IPS-NIHi7 (cell line): Measurements from ENCODE around the gene INIP.

Source experiments
- DNase-seq: peaks from one replicate; pipeline ENCODE4 v3.0.0; 2012; ENCODE audit warnings: mixed read lengths; ENCODE audit errors: extremely low spot score

INIP gene, protein sequence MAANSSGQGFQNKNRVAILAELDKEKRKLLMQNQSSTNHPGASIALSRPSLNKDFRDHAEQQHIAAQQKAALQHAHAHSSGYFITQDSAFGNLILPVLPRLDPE

DNA sequence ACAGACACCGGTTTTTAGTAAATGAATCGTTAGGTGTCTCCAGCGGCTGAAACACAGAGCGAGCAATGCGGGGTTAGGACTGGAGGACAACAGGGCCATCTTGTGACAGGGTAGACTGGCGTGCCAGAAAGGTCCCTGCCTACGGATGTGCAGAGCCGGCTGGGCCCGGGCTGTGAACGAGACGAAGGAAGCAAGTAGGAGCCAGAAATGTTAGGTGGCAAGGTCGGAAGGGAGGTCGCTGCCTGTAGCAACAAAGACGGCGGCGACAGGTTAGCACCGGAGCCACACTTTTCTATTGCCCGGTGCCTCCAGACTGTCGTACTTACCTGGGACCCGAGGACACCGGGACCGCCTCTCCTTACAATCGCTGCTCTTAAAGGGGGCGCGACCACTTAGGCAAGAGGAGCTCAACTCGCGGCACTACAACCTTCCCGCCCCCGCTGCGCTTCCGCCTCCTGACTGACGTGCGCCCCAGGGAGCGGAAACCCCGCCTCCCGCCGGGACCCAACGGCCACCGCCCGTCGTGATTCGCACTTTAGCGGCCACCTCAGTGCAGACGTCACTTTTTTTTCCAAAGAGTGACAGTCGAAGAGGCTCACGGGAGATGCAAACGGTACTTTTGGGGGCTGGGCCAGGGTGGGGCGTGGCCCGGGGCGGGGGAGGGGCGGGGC, at the start of gene INIP:
Gene INIP (minus strand): TSS at position 457 of the 671 bp plus-strand sequence. CDS start 1,632 bp downstream, outside the sequence.
- peak; percentile 96 for DNase-seq

DNA sequence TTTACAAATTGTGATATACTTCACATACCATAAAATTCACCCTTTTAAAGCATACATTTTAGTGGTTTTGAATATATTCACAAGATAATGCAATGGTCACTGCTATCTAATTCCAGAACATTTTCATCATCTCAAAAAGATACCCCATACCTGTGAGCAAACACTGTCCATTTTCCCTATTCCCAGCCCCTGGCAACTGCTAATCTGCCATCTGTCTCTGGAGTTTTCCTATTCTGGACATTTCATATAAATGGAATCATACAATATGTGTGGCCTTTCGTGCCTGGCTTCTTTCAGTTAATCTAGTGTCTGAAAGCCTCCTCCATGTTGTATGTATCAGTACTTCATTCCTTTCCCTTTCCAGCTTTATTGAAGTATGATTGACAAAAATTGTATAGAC, 47.4 kb upstream of the INIP start:
- no peak for DNase-seq

DNA sequence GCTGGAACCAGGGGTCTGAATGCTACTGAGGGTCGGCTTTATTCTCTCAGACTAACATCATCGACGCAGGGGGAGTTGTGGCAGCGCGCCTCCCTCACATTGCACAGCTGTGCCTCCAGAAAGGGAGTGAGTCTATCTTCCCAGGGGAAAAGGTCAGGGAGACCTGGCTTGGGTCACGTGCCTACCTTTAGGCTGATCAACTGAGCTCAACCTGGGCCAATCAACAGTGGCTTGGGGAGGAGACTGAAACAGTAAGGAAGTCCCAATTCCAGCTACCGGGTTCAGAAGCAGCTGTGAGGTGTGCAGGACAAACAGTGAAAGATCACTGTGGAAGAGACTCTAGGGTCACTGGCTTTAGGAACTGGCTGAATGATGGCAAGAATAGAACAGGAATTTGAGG, 46.9 kb upstream of the INIP start:
- DNase-seq, result no peak

DNA sequence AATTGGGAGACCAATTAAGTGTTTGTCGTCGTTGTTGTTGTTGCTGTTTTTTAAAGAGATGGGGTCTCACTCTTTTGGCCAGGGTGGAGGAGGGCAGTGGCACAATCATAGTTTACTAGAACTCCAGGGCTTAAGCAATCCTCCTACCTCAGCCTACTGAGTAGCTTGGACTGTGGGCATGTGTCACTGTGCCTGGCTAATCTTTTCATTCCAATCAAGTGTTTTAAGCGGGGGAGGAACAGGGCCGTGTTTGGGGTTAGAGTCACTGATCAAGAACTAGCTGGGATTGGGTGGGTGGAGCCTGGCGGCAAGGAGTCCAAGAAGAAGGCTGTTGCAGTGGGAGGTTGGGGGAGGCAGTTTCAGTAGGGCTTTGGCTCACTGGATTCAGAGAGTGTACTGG, 46.4 kb upstream of the INIP start:
- DNase-seq, result no peak

DNA sequence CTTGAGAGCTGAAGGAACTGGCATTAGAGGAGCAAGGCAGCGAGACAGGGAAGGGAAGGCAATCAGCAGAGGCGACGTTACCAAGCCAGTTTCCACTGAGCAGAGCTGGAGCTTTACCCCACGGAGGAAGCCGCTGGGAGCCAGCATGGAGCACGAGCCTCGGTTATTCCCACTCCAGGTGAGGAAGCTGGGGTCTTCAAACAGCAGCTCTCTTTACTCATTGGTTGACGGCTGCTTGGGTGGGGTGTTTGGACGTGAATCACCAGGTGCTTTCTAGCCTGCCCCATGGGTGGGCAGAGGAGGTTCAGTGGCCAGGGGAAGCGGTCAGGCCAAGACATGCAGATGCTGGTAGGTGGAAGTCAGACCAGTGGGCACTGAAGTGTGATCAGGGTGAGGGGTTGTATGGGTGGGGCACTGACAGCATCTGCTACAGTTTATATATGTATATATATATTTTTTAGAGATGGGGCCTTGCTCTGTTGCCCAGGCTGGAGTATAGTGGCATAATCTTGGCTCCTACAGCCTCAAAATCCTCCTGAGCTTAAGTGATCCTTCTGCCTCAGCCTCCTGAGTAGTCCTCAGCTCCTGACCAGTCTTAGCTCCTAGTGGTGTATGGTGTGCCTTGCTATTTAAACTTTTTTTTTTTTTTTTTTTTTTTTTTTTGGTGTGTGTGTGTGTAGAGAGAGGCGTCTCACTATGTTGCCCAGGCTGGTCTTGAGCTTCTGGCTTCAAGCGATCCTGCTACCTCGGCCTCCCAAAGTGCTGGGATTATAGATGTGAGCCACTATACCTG, 45.0 kb upstream of the INIP start:
- DNase-seq, result no peak

DNA sequence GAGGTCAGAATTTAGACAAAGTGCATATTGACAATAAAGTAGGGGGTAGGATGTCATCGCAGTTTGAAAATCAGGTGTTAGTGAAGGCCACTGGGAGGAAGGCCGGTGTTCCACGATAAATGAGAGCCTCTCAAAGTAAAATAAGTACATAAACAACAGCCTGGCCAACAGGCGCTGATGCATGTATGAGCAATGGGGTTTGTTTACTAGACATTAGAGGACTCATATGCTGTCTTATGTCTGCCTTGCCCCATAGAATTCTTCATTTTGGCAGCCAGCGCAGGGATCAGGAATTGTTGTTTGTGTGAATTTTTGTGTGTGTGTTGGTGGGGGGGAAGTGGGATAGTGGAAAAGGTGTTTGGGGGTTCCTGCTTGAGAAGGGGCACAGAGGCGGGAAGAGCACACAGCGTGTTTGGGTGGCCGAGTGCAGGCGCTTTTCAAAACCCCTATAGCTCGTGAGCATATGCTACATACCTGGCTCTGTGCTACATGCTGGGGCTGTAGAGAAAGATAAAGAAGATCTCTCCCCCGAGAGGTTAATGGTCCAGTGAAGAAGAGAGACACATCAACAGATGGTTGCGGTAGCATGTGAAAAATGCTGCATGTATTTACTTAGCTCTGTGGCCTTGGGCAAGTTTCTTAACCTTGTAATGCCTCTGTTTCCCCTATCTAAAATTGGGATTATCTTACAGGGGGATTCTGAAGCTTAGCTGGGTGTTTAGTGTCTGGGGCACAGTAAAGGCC, 44.2 kb upstream of the INIP start:
- no peak for DNase-seq

DNA sequence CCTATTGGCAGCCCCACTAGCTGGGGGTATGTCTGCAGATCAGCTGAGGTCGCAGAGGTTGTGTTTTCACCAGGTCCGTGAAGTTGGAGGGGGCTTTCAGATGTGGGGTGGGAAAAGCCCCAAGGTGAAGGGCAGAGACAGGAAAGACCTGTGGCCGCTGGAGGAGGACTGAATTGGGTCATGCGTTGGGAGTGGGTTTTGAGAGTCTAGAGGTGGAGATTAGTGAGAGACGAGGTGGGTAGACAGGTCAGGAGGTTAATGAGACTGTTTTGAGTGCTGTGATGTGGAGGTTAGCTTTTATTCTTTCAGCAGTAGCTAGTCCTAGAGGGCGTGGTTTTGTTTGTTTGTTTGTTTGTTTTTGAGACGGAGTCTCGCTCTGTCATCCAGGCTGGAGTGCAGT, 42.9 kb upstream of the INIP start:
- DNase-seq, result no peak

DNA sequence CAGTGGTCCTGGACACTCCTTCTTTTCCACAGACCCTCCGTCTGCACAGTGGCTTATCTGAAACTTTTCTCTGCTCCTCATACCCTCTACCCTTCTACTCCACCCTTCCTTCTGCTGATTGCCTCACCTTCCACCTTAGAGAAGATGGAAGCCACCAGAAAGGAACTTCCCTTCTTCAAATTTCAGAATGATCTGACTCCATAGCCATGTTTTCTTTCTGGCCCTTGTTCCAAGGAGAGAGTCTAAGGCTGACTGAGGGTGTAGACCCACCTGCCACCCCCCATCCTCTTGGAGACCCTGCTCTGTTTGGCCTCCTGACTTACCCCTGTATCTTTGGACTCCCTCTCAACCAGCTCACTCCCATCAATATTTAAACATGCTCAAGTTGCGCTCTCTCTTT, 40.0 kb upstream of the INIP start:
- DNase-seq, result no peak

DNA sequence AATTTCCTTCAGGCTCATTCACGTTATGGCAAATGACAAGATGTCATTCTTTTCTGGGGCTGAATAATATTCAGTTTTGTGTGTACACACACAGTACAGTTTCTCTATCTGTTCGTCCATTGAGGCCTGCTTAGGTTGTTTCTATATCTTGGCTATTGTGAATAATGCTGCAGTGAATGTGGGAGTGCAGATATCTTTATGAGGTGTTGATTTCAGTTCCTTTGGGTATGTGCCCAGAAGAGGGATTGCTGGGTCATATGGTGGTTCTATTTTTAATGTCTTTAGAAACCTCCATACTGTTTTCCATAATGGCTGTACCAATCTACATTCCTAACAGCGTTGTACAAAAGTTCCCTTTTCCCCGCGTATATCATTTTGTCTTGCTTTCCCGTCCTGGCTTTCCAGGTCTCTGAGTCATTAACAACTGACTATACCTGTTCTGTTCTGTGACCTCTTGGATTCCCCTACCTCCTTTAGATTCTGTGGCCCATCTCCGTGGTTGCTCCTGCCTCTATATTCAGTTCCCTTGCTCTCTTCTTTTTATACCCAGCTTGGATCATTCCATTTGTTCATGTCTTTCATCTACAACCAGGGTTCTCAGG, 39.5 kb upstream of the INIP start:
- no peak for DNase-seq

DNA sequence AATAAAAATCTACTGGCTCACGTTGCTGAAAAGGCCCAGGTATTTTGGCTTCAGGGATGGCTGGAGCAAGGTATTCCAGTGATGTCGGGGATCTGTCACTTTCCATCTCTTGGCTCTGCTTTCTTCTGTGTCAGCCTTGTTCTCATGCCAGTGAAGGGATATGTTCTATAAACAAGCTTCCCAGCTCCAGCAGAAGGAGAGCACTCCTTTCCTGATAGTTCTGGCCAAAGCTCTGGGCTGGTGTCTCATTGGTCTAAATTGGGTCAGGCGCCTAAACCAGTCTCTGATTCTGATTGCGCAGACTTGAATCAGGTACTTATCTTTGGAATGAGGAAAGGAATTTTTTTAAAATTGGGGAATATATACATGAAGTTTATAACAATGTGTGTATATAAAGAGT, 37.8 kb upstream of the INIP start:
- DNase-seq, result no peak

DNA sequence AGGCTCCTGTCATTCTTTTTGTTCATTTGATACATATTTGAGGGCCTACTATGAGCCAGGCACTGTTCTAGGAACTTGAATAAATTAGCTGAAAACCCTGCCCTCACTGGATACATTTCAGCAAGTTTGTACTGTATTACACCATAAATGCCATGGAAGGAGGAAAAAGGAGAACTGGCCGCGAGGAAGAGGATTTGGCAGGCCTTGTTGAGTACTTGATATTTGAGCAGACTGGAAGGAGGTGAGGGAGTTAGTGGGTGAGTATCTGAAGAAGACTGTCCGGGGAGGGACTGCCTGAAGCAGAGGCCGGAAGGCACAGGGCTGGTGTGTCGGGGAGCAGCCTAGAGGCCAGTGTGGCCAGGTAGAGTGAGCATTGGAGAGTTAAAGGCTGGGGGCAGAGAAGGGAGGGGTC, 37.1 kb upstream of the INIP start:
- DNase-seq, result no peak

DNA sequence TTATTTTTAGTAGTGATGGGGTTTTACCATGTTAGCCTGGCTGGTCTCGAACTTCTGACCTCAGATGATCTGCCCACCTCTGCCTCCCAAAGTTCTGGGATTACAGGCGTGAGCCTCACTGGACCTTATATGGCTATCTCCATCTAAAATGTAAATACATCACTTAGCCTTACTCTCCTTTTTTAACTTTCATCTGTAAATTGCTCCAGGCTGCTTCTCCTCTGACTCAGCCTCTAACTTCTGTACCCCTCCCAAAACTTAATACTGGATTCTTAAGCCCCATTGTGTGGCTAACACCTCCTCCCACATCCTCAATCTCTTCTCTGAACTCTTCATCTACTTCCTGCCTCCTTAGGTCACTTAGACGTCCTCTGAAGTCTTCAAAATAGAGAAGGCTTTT, 36.7 kb upstream of the INIP start:
- DNase-seq, result peak; percentile 57

DNA sequence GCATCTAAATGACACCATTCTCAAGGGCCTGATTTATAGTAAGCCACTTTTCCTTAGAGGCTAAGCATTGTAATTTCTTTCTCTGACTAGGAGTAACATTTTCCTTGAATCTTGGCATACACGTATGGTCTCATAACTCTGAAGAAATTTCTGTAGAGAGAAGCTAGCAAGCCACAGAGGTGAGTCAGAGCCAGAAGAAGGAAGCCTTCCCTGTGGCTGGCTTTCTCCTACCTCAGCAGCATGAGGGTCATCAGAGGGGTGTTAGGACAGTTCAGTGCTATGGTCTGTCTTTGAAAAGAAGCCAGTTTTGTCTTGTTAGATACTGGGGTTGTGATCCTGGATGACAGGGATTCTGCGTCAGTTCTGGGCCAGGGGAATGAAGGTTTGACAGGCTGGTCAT, 35.8 kb upstream of the INIP start:
- DNase-seq, result no peak

DNA sequence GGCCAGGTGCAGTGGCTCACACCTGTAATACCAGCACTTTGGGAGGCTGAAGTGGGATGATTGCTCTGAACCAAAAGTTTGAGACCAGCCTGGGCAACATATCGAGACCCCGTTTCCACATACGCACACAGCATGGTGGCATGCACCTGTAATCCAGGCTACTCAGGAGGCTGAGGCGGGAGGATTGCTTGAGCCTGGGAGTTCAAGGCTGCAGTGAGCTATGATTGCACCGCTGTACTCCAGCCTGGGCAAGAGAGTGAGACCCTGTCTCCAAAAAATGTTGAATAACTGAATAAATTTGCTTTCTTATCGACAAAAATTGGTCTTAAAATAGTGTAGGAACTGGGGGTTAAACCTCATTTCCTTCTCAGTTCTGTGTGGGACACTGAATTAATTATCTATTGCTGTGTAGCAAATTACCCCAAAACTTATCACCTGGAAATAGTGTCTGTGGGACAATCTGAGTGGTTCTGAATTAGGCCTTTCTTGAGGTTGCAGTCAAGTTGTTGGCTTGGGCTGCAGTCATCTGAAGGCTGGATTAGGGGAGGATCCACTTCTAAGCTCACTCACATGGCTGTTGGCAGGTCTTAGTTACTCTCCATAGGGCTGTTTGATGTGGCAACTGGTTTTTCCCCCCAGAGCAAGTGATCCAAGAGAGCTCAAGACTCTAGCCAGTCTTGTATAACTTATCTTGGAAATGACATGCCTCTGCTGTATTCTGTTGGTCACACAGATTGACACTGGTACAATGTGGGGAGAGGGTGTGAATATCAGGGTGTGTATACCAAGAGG, 34.6 kb upstream of the INIP start:
- no peak for DNase-seq

DNA sequence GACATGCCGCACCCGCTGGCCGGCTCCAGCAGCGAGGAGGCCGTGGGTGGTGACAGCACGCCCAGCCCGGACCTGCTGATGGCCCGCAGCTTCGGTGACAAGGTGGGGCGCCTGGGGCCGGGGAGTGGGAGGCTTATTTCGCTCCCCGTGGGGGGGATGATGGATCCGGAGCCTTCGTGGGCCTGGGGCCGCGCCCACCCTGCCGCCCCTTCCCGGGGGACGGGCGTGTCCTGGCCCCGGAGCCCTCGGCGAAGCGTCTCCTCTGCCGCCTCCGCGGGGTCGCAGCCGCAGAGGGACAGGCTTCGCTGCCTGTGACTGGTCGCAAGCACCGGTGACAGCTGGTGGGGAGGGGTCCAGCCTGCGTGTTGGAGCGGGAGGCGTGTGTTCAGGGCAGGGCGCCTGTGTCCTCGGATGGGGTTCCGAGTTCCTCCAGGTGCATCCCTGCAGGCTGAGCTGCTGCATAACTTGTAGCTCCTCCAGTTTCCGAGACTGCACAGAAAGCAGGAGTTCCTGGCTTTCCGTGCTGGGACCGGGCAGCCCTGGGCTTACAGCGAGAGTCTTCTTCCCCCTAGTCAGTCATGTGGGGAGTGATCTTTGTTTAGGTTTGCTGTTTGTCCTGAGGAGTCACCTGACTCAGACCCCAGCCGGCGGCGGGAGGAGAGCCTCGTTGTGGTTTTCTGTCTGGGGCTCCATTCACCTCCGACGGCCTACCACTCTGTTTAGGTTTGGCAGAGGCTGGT, 33.3 kb upstream of the INIP start:
- DNase-seq, result peak; percentile 80

DNA sequence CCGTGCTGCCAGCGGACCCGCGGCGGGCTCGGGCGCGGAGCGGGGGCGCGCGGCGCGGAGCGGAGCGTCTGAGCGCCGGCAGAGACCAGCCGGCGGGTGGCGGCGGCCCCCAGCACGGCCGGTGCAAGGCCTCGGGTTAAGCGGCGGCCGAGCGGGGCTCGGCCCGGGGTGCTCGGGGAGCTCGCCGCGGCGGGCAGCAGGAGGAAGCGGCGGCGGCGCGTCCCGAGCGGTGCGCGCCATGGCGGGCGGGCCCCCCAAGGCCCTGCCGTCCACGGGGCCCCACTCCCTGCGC, 32.8 kb upstream of the INIP start:
- DNase-seq, result no peak

DNA sequence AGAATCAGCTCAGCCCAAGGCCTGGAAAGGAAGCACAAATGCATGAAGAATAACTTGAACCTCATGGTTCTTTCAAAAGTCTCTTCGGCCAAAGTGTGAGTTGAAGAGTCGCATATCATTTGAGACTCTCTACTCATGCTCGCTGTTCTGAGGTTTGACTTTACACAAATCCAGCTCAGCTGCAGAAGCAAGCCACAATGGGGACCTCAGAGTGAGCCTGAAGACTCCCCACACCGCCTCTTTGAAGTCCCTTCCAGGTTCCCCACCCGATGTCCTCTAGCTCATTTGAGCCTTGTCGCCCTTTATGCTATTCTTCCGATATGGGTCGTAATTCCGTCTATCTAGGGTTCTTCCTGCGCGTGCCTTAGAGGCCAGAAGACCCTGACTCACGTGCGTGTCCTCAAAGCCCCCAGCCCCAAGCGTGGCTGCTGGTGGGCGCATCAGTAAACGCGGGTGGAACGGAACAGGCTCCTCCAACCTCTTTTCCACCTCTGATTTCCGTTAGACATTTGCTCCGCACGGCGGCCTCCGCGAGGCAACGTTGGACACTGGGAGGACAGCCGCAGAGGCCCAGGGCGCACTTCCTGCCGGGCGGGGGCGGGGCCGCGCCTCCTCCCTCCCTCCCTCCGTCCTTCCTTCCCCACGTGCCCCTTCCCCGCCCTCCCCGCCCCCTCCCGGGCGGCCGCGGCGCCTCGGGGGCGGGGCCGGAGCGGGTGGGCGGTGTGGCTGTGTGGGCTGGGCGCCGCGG, 32.3 kb upstream of the INIP start, which contains the start of gene SNX30:
Gene SNX30 (plus strand): TSS at position 745 of the 748 bp plus-strand sequence. CDS start 242 bp downstream, outside the sequence.
- DNase-seq, result peak; percentile 94

DNA sequence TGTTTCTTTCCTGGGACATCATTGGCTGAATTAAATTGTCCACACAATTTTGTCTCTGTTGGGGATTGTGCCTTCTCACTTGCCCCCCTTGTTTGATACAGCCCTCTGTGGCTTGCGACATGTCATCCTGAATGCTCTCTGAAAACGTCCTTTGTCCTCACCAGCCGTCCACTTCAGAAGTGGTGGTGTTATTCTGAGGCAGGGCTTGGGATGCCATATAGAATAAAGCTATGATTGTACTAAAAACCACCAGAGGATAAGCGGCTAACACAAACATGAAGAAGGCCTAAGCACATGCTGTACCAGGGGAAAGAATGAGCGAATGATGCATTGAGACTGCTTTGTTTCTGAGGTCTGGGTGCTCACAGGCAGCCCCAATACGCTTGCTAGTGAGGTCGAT, 29.2 kb upstream of the INIP start:
- DNase-seq, result no peak

DNA sequence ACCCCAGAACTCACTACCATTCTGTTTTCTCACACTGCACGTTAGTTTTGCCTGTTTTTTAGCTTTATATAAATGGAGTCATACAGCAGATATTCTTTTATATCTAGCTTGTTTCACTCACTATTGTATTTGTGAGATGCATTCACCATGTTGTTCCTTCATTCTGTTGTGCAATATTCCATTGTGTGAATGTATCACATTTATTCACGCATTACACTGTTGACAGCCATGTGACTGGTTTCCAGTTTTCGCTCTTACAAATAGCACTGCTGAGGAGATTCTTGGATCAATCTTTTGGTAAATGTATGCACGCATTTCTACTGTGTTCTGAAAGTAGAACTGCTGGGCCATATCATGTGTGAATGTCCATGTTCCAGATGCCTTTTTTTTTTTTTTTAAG, 26.3 kb upstream of the INIP start:
- DNase-seq, result no peak
